K562 (cell line): ENCODE measurements around the gene GNB5. TPM values are rescaled to one million over a fixed set of nuclear protein-coding genes. Genes with fewer than 3 reads are reported as not detected.

Experiments
- ATAC-seq: fragments of 200-7000 bp; cut with Tn5 transposase; 3 replicates; pipeline ENCODE4 v1.9.1; 2020; ENCODE audit warnings: moderate library complexity
- BruUV-seq: library from RNA; stranded (reverse); fragments of 400-500 nt; replicated peaks from 2 replicates; lab custom pipeline; 2021; lab: Mats Ljungman, UMichigan
- CTCF ChIA-PET: fragments of 300-600 bp; formaldehyde crosslinking; extraction: SDS; loops from one replicate; lab custom pipeline; 2021; ENCODE audit warnings: low intra/inter-chr PET ratio; lab: Yijun Ruan, JAX
- POLR2A ChIA-PET: fragments of 300-600, 350-650 bp; sonication (Branson Sonifier 250); formaldehyde crosslinking; extraction: SDS; loops from one replicate; lab custom pipeline; 2021; ENCODE audit warnings: antibody characterized with exemption, inconsistent platforms; lab: Yijun Ruan, JAX
- DNase-seq, 4 experiments: peaks; one replicate each; pipeline versions ENCODE4 v3.0.0 to v3.0.0-alpha.2; 2011 to 2018; ENCODE audit warnings: low spot score in 3 of 4, mixed read lengths in 3 of 4; ENCODE audit errors: extremely low read depth in 1 of 4
- FAIRE-seq: peaks from 2 replicates; lab custom pipeline; 2011; peaks lifted over from hg19 to GRCh38; lab: Jason Lieb, UNC
- H2AFZ ChIP-seq: 2 replicates; pipeline ENCODE4 v1.6.0; 2011; ENCODE audit warnings: low read depth, low read length, control low read depth, inconsistent platforms
- H3K27ac ChIP-seq: fragments of 200-600 bp; 3 replicates; pipeline ENCODE4 v1.8.0; 2011; ENCODE audit warnings: low read depth, mild to moderate bottlenecking, control low read depth, inconsistent platforms, low read length, moderate library complexity, mixed read lengths; ENCODE audit errors: extremely low read depth
- H3K27me3 ChIP-seq, 2 experiments: fragments of 300-600 bp in 1 of 2; 2 replicates in 1 of 2; 3 replicates in 1 of 2; pipeline versions ENCODE4 v1.6.0 to v1.8.0; 2011; ENCODE audit warnings: inconsistent platforms in 2 of 2, low read length in 2 of 2, mild to moderate bottlenecking in 1 of 2, mixed read lengths in 1 of 2, moderate library complexity in 1 of 2; ENCODE audit not compliant: control insufficient read depth in 2 of 2, insufficient read depth in 2 of 2
- H3K36me3 ChIP-seq: fragments of 300-600 bp; 3 replicates; pipeline ENCODE4 v1.8.0; 2011; ENCODE audit warnings: mild to moderate bottlenecking, low read length, inconsistent platforms; ENCODE audit not compliant: control insufficient read depth, insufficient read depth
- H3K4me1 ChIP-seq, 2 experiments: fragments of 200-600 bp in 1 of 2; replicated peaks in 1 of 2; 2 replicates in 1 of 2; 3 replicates in 1 of 2; pipeline versions ENCODE4 v1.5.1 to v1.8.0; 2011; ENCODE audit warnings: inconsistent platforms in 2 of 2, low read length in 2 of 2, mild to moderate bottlenecking in 1 of 2, mixed read lengths in 1 of 2, moderate library complexity in 1 of 2; ENCODE audit not compliant: control insufficient read depth in 2 of 2, insufficient read depth in 2 of 2
- H3K4me2 ChIP-seq: 2 replicates; pipeline ENCODE4 v1.6.1; 2011; ENCODE audit warnings: low read length, control low read depth, inconsistent platforms, mixed read lengths; ENCODE audit not compliant: insufficient read depth
- H3K4me3 ChIP-seq: fragments of 200-600 bp; sonication (generic), shearing (Covaris generic); 2 replicates; pipeline ENCODE4 v1.5.1; 2016; ENCODE audit warnings: control low read depth, inconsistent platforms
- H3K79me2 ChIP-seq: fragments of 200-600 bp; 3 replicates; pipeline ENCODE4 v1.8.0; 2011; ENCODE audit warnings: low read length, inconsistent platforms; ENCODE audit not compliant: control insufficient read depth, insufficient read depth
- H3K9ac ChIP-seq, 2 experiments: 2 replicates each; pipeline versions ENCODE4 v1.6.0 to v1.6.1; 2011; ENCODE audit warnings: low read depth in 2 of 2, low read length in 2 of 2, control low read depth in 1 of 2, inconsistent platforms in 1 of 2, mild to moderate bottlenecking in 1 of 2, mixed read lengths in 1 of 2; ENCODE audit not compliant: insufficient read depth in 1 of 2
- H3K9me1 ChIP-seq: one replicate; pipeline ENCODE4 v1.6.0; 2011; ENCODE audit warnings: inconsistent platforms, mild to moderate bottlenecking, low read length, moderate library complexity; ENCODE audit not compliant: control insufficient read depth, insufficient read depth
- H3K9me3 ChIP-seq: replicated peaks from 2 replicates; pipeline ENCODE4 v1.5.1; 2011; ENCODE audit warnings: low read depth, low read length, inconsistent platforms; ENCODE audit not compliant: control insufficient read depth, insufficient read depth
- H4K20me1 ChIP-seq: replicated peaks from 2 replicates; pipeline ENCODE4 v1.6.1; 2011; ENCODE audit warnings: low read length, inconsistent platforms, mixed read lengths; ENCODE audit not compliant: control insufficient read depth, insufficient read depth
- ARID1B ChIP-seq: fragments of 450-650 bp; IDR thresholded peaks from 2 replicates; pipeline ENCODE4 v1.6.1; 2016; ENCODE audit warnings: antibody characterized with exemption, mild to moderate bottlenecking, inconsistent platforms
- ATF4 ChIP-seq: fragments of 450-650 bp; formaldehyde crosslinking; IDR thresholded peaks from 2 replicates; pipeline ENCODE4 v1.4.0; 2022; ENCODE audit warnings: mild to moderate bottlenecking, moderate library complexity
- ATF7 ChIP-seq: fragments of 450-650 bp; IDR thresholded peaks from 2 replicates; pipeline ENCODE4 v1.7.1; 2014; ENCODE audit warnings: mild to moderate bottlenecking, moderate library complexity
- CBFB ChIP-seq: sonication (generic); formaldehyde crosslinking; IDR thresholded peaks from 2 replicates; pipeline ENCODE4 v1.4.0; 2020; ENCODE audit warnings: mild to moderate bottlenecking, missing genetic modification reagents
- ESRRB ChIP-seq: fragments of 250-450 bp; sonication (Bioruptor Pico); IDR thresholded peaks from 2 replicates; pipeline ENCODE4 v1.5.0; 2020; ENCODE audit warnings: mild to moderate bottlenecking, moderate library complexity, borderline replicate concordance
- FOS ChIP-seq: IDR thresholded peaks from 3 replicates; pipeline ENCODE4 v1.6.1; 2011; ENCODE audit not compliant: insufficient read length; ENCODE audit errors: extremely low read depth
- FOSL1 ChIP-seq: fragments of 200-800 bp; sonication (Bioruptor generic); conservative IDR thresholded peaks from 2 replicates; pipeline ENCODE4 v1.6.1; 2016; ENCODE audit warnings: missing genetic modification characterization, missing compliant biosample characterization
- MEF2D ChIP-seq: conservative IDR thresholded peaks from 2 replicates; pipeline ENCODE4 v1.6.1; 2016; ENCODE audit warnings: low read depth, missing genetic modification characterization, missing compliant biosample characterization
- MITF ChIP-seq: IDR thresholded peaks from 2 replicates; pipeline ENCODE4 v1.6.1; 2014; ENCODE audit warnings: antibody characterized with exemption
- NFE2 ChIP-seq: IDR thresholded peaks from 2 replicates; pipeline ENCODE4 v1.6.1; 2014; ENCODE audit warnings: antibody characterized with exemption, low read depth
- NFIC ChIP-seq: fragments of 450-650 bp; IDR thresholded peaks from 2 replicates; pipeline ENCODE4 v1.6.1; 2017; ENCODE audit warnings: mild to moderate bottlenecking, inconsistent platforms
- RCOR1 ChIP-seq, 2 experiments: IDR thresholded peaks; 2 replicates each; pipeline ENCODE4 v1.6.1; 2012; ENCODE audit warnings: low read depth in 2 of 2, low read length in 2 of 2, borderline replicate concordance in 1 of 2, improper control_type of control experiment in 1 of 2
- SMARCA4 ChIP-seq: fragments of 450-650 bp; IDR thresholded peaks from 2 replicates; pipeline ENCODE4 v1.6.1; 2016
- SMARCC2 ChIP-seq: fragments of 450-650 bp; IDR thresholded peaks from 2 replicates; pipeline ENCODE4 v1.6.1; 2017; ENCODE audit warnings: antibody characterized with exemption, moderate library complexity, mild to moderate bottlenecking, low read depth
- SOX6 ChIP-seq: fragments of 450-650 bp; IDR thresholded peaks from 2 replicates; pipeline ENCODE4 v1.6.1; 2014; ENCODE audit warnings: mild to moderate bottlenecking
- SPI1 ChIP-seq: IDR thresholded peaks from 2 replicates; pipeline ENCODE4 v1.6.1; 2011; ENCODE audit warnings: low read depth, low read length, control low read depth, borderline replicate concordance
- TAF7 ChIP-seq: fragments of 450-650 bp; IDR thresholded peaks from 2 replicates; pipeline ENCODE4 v1.6.1; 2016; ENCODE audit warnings: missing genetic modification characterization, missing compliant biosample characterization
- TFE3 ChIP-seq: fragments of 450-650 bp; formaldehyde crosslinking; IDR thresholded peaks from 2 replicates; pipeline ENCODE4 v1.4.0; 2020; ENCODE audit warnings: mild to moderate bottlenecking, mixed read lengths
- YY1 ChIP-seq, 3 experiments: IDR thresholded peaks; 2 replicates each; pipeline ENCODE4 v1.6.1; 2011; ENCODE audit warnings: low read length in 2 of 3, mild to moderate bottlenecking in 2 of 3, moderate library complexity in 2 of 3, borderline replicate concordance in 1 of 3, control low read depth in 1 of 3, low read depth in 1 of 3; ENCODE audit not compliant: insufficient read depth in 3 of 3, insufficient replicate concordance in 2 of 3, control insufficient read depth in 1 of 3, insufficient read length in 1 of 3; ENCODE audit errors: extremely low read depth in 1 of 3
- WGBS: fragments of 100-300 bp; shearing (Covaris generic); methylation state at CpG from one replicate; pipeline ENCODE4 v1.1.6; 2016; ENCODE audit warnings: low coverage, mixed read lengths; ENCODE audit not compliant: insufficient coverage; ENCODE audit errors: missing lambda C conversion rate; 5-methylcytosine and 5-hydroxymethylcytosine counted together
- in situ Hi-C: fragments of 300-500 bp; cut with MboI; formaldehyde crosslinking; loops from 4 replicates; pipeline ENCODE4 v1.15.0; 2018; ENCODE audit warnings: inconsistent platforms, mixed read lengths
- intact Hi-C: fragments of 100-400 bp; cut with micrococcal nuclease; formaldehyde crosslinking; loops from 2 replicates; pipeline ENCODE4 v1.14.2; 2022
- polyA plus RNA-seq, 8 experiments: library from polyadenylated mRNA; depleted of rRNA in 4 of 8; stranded (reverse) in 5 of 8; unstranded in 3 of 8; fragments of >200 nt; fragmentation: Nextera tagmentation in 2 of 8; fragmentation: Illumina TruSeq in 1 of 8; extraction: Ambion mirVana in 2 of 8; extraction: Trizol in 1 of 8; gene quantifications; 2 replicates each; pipeline versions ENCODE4 v1.2.1 to v1.2.3, GENCODE V29; 2011 to 2014; ENCODE audit warnings: inconsistent platforms in 1 of 8, missing spikeins in 1 of 8
- total RNA-seq, 7 experiments: library from RNA; depleted of rRNA in 6 of 7; stranded (reverse); fragments of >200 nt in 6 of 7; fragmentation: Illumina TruSeq in 2 of 7; extraction: Trizol in 2 of 7; gene quantifications; 2 replicates each; pipeline versions ENCODE4 v1.2.1 to v1.2.3, GENCODE V29; 2011 to 2021; ENCODE audit warnings: low replicate concordance in 1 of 7

GNB5 gene
- total and polyA plus RNA-seq, 9 of the 15 experiments (the other 6 are each of a cell fraction or from before 2014, with no cell fraction given): 0.11 to 2.1 (median 0.77) TPM

- Histone ChIP-seq H3K36me3 (no peaks in the 10 kb centered on the region), H4K20me1 (no peaks in the 10 kb centered on the region), H3K4me2 (no peak overlapping the region), H3K9me1 (no peaks in the 10 kb centered on the region), H3K27me3 (no peaks in the 10 kb centered on the region), H3K9me3 (no peaks in the 10 kb centered on the region), H2AFZ (0 out of 2 replicates have a peak overlapping the region, but pooled peaks have one; percentile 37), H3K4me1 (peaks cover 0 to 4% of the 10 kb centered on the region in 2 experiments; a peak in 4 of 5 replicates), H3K9ac (no peak overlapping the region), H3K27ac (no peak overlapping the region), H3K4me3 (no peak overlapping the region), H3K79me2 (no peaks in the 10 kb centered on the region)
- WGBS: 13% methylated on average over 6 of the region's 6 CpGs
- FAIRE-seq: peak; percentile 96
- in situ Hi-C loops (no loop called here), intact Hi-C loops (loop anchor here (5.0 kb wide), 1 partner anchor 36 kb away; no protein-coding TSS in a partner anchor)
- ATAC-seq: no peak
- BruUV-seq: no TSS peak
- peak in 3 of 4 experiments; percentile 22 to 86 (median 60) for DNase-seq
- POLR2A ChIA-PET: interaction anchor here (1.6 kb wide), 1 partner anchor 10 kb away, joined by 5 read pairs; no protein-coding TSS in a partner anchor
- CTCF ChIA-PET: no interaction called here
- TF ChIP-seq ARID1B (peak; percentile 82), CBFB (CRISPR knock-in tag) (no peak), SMARCA4 (peak; percentile 85), ATF4 (CRISPR knock-in tag) (no peak), TFE3 (CRISPR knock-in tag) (peak; percentile 41), SPI1 (0 out of 2 replicates have a peak, but pooled peaks have one; percentile 21), NFE2 (peak; percentile 58), TAF7 (no peak), SMARCC2 (peak; percentile 75; the same call in 1 of the 2 replicates), MEF2D (tag) (0 out of 2 replicates have a peak, but pooled peaks have one; percentile 67), SOX6 (peak; percentile 33; the same call in 1 of the 2 replicates), MITF (peak; percentile 79), FOSL1 (tag) (peak; percentile 95), FOS (peak; percentile 62), RCOR1 (IDR thresholded peaks at IDR 0.05; ENCODE audit: borderline replicate concordance in 1 of 2, low read depth in 2 of 2, low read length in 2 of 2) (peak in 1 of 2 experiments; percentile 73; a peak in 1 of 4 replicates), ESRRB (CRISPR knock-in tag) (no peak), YY1 (IDR thresholded peaks at IDR 0.05; ENCODE audit: borderline replicate concordance in 1 of 3, control insufficient read depth in 1 of 3, extremely low read depth in 1 of 3, insufficient read depth in 3 of 3, insufficient read length in 1 of 3, insufficient replicate concordance in 2 of 3, low read depth in 1 of 3, low read length in 2 of 3) (peak in 1 of 3 experiments; percentile 49), ATF7 (peak; percentile 81), NFIC (peak; percentile 94)
Measured at GRCh38 chr15:52100807-52101442, 90.3 kb downstream of the GNB5 start.
